Hepatocyte (in vitro differentiated cells): ENCODE results near the gene PLEKHM3. TPM values are rescaled to one million over a fixed set of nuclear protein-coding genes. Genes with fewer than 3 reads are reported as not detected.
A peak's percentile ranks its signal among the peaks of the same experiment; 100 is the strongest.

Experiments
- DNase-seq: peaks from one replicate; pipeline ENCODE4 v3.0.0-alpha.2; 2016; ENCODE audit warnings: low spot score
- H2AFZ ChIP-seq: fragments of 200-600 bp; sonication (generic); 2 replicates; pipeline ENCODE4 v1.6.0; 2016; ENCODE audit warnings: antibody characterized with exemption, mild to moderate bottlenecking
- H3K27ac ChIP-seq: fragments of 200-600 bp; sonication (generic); 2 replicates; pipeline ENCODE4 v1.5.1; 2016; ENCODE audit warnings: mild to moderate bottlenecking
- H3K27me3 ChIP-seq: fragments of 200-600 bp; sonication (generic); 2 replicates; pipeline ENCODE4 v1.6.1; 2016
- H3K36me3 ChIP-seq: fragments of 200-600 bp; sonication (generic); replicated peaks from 2 replicates; pipeline ENCODE4 v1.5.1; 2016; ENCODE audit warnings: low read depth; ENCODE audit not compliant: insufficient read depth
- H3K4me1 ChIP-seq: fragments of 200-600 bp; sonication (generic); 2 replicates; pipeline ENCODE4 v1.5.1; 2016; ENCODE audit warnings: mild to moderate bottlenecking, moderate library complexity; ENCODE audit not compliant: insufficient read depth
- H3K4me2 ChIP-seq: fragments of 200-600 bp; sonication (generic); 2 replicates; pipeline ENCODE4 v1.6.0; 2016
- H3K4me3 ChIP-seq: fragments of 200-600 bp; sonication (generic); 2 replicates; pipeline ENCODE4 v1.5.1; 2016; ENCODE audit warnings: mild to moderate bottlenecking
- H3K79me2 ChIP-seq: fragments of 200-600 bp; sonication (generic); 2 replicates; pipeline ENCODE4 v1.6.0; 2017; ENCODE audit warnings: mild to moderate bottlenecking
- H3K9me2 ChIP-seq: fragments of 200-600 bp; sonication (generic); replicated peaks from 2 replicates; pipeline ENCODE4 v1.6.0; 2017; ENCODE audit warnings: mild to moderate bottlenecking; ENCODE audit not compliant: insufficient read depth
- H3K9me3 ChIP-seq: fragments of 200-600 bp; sonication (generic); 2 replicates; pipeline ENCODE4 v1.5.1; 2016; ENCODE audit warnings: low read depth, mild to moderate bottlenecking
- H4K20me1 ChIP-seq: fragments of 200-600 bp; sonication (generic); 2 replicates; pipeline ENCODE4 v1.6.0; 2016; ENCODE audit warnings: mild to moderate bottlenecking; ENCODE audit not compliant: insufficient read depth, poor library complexity, severe bottlenecking
- CTCF ChIP-seq: fragments of 200-600 bp; sonication (generic); IDR thresholded peaks from 2 replicates; pipeline ENCODE4 v1.5.1; 2016; ENCODE audit warnings: antibody characterized with exemption, mild to moderate bottlenecking; ENCODE audit not compliant: poor library complexity
- EZH2 ChIP-seq: fragments of 200-600 bp; sonication (generic); IDR thresholded peaks from 2 replicates; pipeline ENCODE4 v1.6.1; 2016; ENCODE audit warnings: antibody characterized with exemption, mild to moderate bottlenecking, borderline replicate concordance
- EZH2phosphoT487 ChIP-seq: fragments of 200-600 bp; sonication (generic); IDR thresholded peaks from one replicate; pipeline ENCODE4 v1.6.1; 2018; ENCODE audit warnings: antibody characterized with exemption, mild to moderate bottlenecking, low read depth, moderate library complexity; ENCODE audit not compliant: unreplicated experiment, severe bottlenecking
- WGBS: methylation state at CpG from one replicate; pipeline ENCODE4 v1.1.6; 2016; ENCODE audit warnings: low lambda C conversion rate; ENCODE audit errors: missing lambda C conversion rate; 5-methylcytosine and 5-hydroxymethylcytosine counted together
- polyA plus RNA-seq: library from polyadenylated mRNA; unstranded; fragments of >200 nt; fragmentation: Nextera tagmentation; extraction: Ambion mirVana; gene quantifications from 2 replicates; pipeline ENCODE4 v1.2.1, GENCODE V29; 2016
- total RNA-seq: library from RNA; depleted of rRNA; stranded (reverse); fragments of >200 nt; gene quantifications from 2 replicates; pipeline ENCODE4 v1.2.3, GENCODE V29; 2014

Gene PLEKHM3
- total and polyA plus RNA-seq, 2 experiments from 2014 or later: 4.2 to 11.1 TPM

- no peak overlapping the region for H3K4me2 ChIP-seq
- TF ChIP-seq EZH2phosphoT487: no peak
- peak; percentile 58 for TF ChIP-seq CTCF
- no peak for TF ChIP-seq EZH2
- no peaks in the 10 kb centered on the region for H3K79me2 ChIP-seq
- no peaks in the 10 kb centered on the region for H3K36me3 ChIP-seq
- H3K9me2 ChIP-seq: no peaks in the 10 kb centered on the region
- H3K4me3 ChIP-seq: no peak overlapping the region
- H3K27me3 ChIP-seq: no peaks in the 10 kb centered on the region
- H3K27ac ChIP-seq: peak overlapping the region; percentile 39
- no peaks in the 10 kb centered on the region for H4K20me1 ChIP-seq
- WGBS: 61% methylated on average over 8 of the region's 8 CpGs
- H2AFZ ChIP-seq: no peak overlapping the region
- DNase-seq: peak; percentile 81
- no peaks in the 10 kb centered on the region for H3K4me1 ChIP-seq
- no peaks in the 10 kb centered on the region for H3K9me3 ChIP-seq
Observed at GRCh38 chr2:208040199-208041171, 15.2 kb upstream of the PLEKHM3 start.

- no peaks in the 10 kb centered on the region for H3K27me3 ChIP-seq
- H2AFZ ChIP-seq: no peak overlapping the region
- no peaks in the 10 kb centered on the region for H3K4me1 ChIP-seq
- H3K79me2 ChIP-seq: no peaks in the 10 kb centered on the region
- DNase-seq: peak; percentile 15
- no peaks in the 10 kb centered on the region for H3K36me3 ChIP-seq
- no peak overlapping the region for H3K4me2 ChIP-seq
- H3K27ac ChIP-seq: peak overlapping the region; percentile 39
- H3K4me3 ChIP-seq: no peak overlapping the region
- 67% methylated on average over 12 of the region's 12 CpGs for WGBS
- no peaks in the 10 kb centered on the region for H3K9me3 ChIP-seq
- H3K9me2 ChIP-seq: no peaks in the 10 kb centered on the region
- H4K20me1 ChIP-seq: no peaks in the 10 kb centered on the region
- TF ChIP-seq CTCF (no peak), EZH2phosphoT487 (no peak), EZH2 (no peak)
Observed at GRCh38 chr2:208039376-208040110, 14.2 kb upstream of the PLEKHM3 start.

GRCh38 chr2:208037564-208038487 is 12.5 kb upstream of the PLEKHM3 start:
- Histone ChIP-seq H3K4me2 (no peak overlapping the region), H4K20me1 (no peaks in the 10 kb centered on the region), H3K4me1 (no peaks in the 10 kb centered on the region), H3K36me3 (no peaks in the 10 kb centered on the region), H3K27me3 (no peaks in the 10 kb centered on the region), H3K27ac (no peak overlapping the region), H2AFZ (no peak overlapping the region), H3K9me3 (no peaks in the 10 kb centered on the region), H3K79me2 (no peaks in the 10 kb centered on the region), H3K4me3 (no peak overlapping the region), H3K9me2 (no peaks in the 10 kb centered on the region)
- no peak for DNase-seq
- WGBS: 81% methylated on average over 4 of the region's 4 CpGs
- no peak for TF ChIP-seq CTCF
- TF ChIP-seq EZH2phosphoT487: no peak
- no peak for TF ChIP-seq EZH2
